RWPE1 (cell line): Measurements from ENCODE around the gene RBM10.

Experiments used
- CTCF ChIA-PET: fragments of 350-600 bp; sonication (Branson Sonifier 250); formaldehyde crosslinking; extraction: SDS; loops from one replicate; lab custom pipeline; 2021; lab: Yijun Ruan, JAX
- POLR2A ChIA-PET: fragments of 400-600 bp; formaldehyde crosslinking; extraction: SDS; loops from one replicate; lab custom pipeline; 2020; ENCODE audit warnings: antibody characterized with exemption; ENCODE audit not compliant: low non-redundant PET; lab: Yijun Ruan, JAX
- DNase-seq: peaks from one replicate; pipeline ENCODE4 v3.0.0; 2012; ENCODE audit warnings: low spot score
- H3K27ac ChIP-seq: fragments of 450-650 bp; 2 replicates; pipeline ENCODE4 v1.5.1; 2017
- CTCF ChIP-seq: fragments of 450-650 bp; conservative IDR thresholded peaks from 2 replicates; pipeline ENCODE4 v1.5.1; 2017; ENCODE audit warnings: low read depth, mild to moderate bottlenecking

Gene RBM10

GRCh38 chrX:47234583-47234982, 89.6 kb downstream of the RBM10 start:
- H3K27ac ChIP-seq = no peak overlapping the region
- DNase-seq = no peak
- ChIA-PET CTCF (no interaction called here), POLR2A (no interaction called here)
- TF ChIP-seq CTCF = no peak

- CTCF ChIA-PET = interaction anchor here (0.6 kb wide), 1 partner anchor 571 kb away, joined by 3 read pairs; no protein-coding TSS in a partner anchor
- POLR2A ChIA-PET = no interaction called here
- no peak for DNase-seq
Measured at GRCh38 chrX:47235691-47236103, 90.7 kb downstream of the RBM10 start.

More at GRCh38 chrX:47235691-47236103, 90.7 kb downstream of the RBM10 start:
- no peak overlapping the region for H3K27ac ChIP-seq
- TF ChIP-seq CTCF = no peak
